Activated T-cell treated with anti-CD3 and anti-CD28 coated beads, Interleukin-2, amount 50 U/mL, for 4 hours (primary cell): ENCODE results near the gene ZFHX3. TPM values are rescaled to one million over a fixed set of nuclear protein-coding genes. Genes with fewer than 3 reads are reported as not detected.

Source experiments
- ATAC-seq, 2 donors: fragments of 200-7000 bp; cut with Tn5 transposase; one replicate each; pipeline ENCODE4 v1.10.0; 2021
- DNase-seq: peaks from one replicate; pipeline ENCODE4 v3.0.0-alpha.2; 2020
- H3K27me3 Mint-ChIP-seq: one replicate; pipeline ENCODE4 v1.8.0; 2021; ENCODE audit warnings: low read depth, mixed read lengths
- H3K36me3 Mint-ChIP-seq: one replicate; pipeline ENCODE4 v1.8.0; 2022; ENCODE audit warnings: mixed read lengths; ENCODE audit not compliant: insufficient read depth
- H3K4me1 Mint-ChIP-seq: one replicate; pipeline ENCODE4 v1.8.0; 2021; ENCODE audit warnings: low read depth, mixed read lengths
- H3K4me3 Mint-ChIP-seq: one replicate; pipeline ENCODE4 v1.8.0; 2021; ENCODE audit warnings: mild to moderate bottlenecking, moderate library complexity, mixed read lengths
- H3K9me3 Mint-ChIP-seq: one replicate; pipeline ENCODE4 v1.8.0; 2021; ENCODE audit warnings: mixed read lengths
- total RNA-seq, 3 donors: library from RNA; stranded (reverse); gene quantifications; one replicate each; pipeline ENCODE4 v1.2.1, GENCODE V29; 2021

ZFHX3 gene
- total RNA-seq, 3 donors from 2014 or later = 0.29 to 2.5 (median 0.86) TPM

GRCh38 chr16:73054498-73054812 is 6.5 kb upstream of the ZFHX3 start:
- DNase-seq = no peak
- Mint-ChIP-seq H3K9me3 (no peaks in the 10 kb centered on the region), H3K4me3 (no peak overlapping the region), H3K4me1 (peaks cover 14% of the 10 kb centered on the region), H3K27me3 (peaks cover 36% of the 10 kb centered on the region), H3K36me3 (no peaks in the 10 kb centered on the region)
- no peak for ATAC-seq

DNA sequence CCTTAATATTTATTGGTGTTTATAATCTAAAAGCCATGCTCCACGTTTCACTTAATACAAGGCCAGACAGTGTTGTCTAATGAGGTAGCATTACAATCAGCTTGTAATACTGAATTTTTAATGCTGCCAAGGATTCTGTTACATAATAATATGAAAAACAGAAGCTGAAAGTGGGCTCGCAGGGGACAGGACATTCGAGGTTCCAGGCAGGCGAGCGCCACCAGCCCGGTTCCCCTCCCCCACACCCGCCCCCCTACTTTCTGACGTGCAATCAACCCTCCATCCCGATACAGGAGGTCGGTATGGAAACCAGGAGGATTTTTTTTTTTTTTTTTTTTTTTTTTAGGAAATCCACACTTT is 6.2 kb upstream of the ZFHX3 start:
- H3K4me1 Mint-ChIP-seq = peaks cover 14% of the 10 kb centered on the region
- DNase-seq (no peak), ATAC-seq (no peak)
- H3K36me3 Mint-ChIP-seq = no peaks in the 10 kb centered on the region
- H3K9me3 Mint-ChIP-seq = no peaks in the 10 kb centered on the region
- H3K4me3 Mint-ChIP-seq = no peak overlapping the region
- peaks cover 35% of the 10 kb centered on the region for H3K27me3 Mint-ChIP-seq

DNA sequence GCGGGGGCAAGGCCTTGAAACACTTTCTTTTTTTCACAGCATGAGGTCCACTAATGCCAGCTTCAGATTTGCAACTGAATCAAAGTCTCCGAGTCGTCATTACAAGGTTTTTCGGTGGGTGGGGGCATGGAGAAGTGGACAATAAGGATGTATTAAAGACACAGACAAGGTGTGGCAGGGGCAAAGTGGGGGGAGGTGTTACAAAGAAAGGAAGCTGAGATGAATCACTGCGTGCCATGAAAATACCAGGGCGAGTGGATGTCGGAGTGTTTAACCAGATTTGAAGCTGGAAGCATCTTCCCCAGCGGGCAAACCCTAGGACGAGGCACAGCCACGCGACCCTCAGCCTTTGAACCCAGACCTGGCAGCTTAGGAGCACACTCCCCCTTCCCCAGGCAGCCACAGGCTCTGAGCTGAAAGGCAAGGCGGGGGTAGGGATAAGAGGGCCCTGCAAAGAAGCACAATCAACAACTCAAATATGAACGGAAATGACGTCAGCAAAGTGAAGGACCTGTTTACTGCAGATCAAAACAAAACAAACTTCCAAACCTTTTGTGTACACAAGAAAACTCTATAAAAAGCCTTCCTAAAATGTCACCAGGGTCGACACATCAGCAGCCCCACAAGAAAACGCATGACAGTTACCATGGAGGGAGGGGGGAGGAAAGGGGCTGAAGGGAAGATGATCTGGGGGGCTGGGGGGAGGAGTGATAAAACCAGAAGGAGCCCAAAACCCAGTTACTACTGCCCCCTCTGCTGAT is 5.6 kb upstream of the ZFHX3 start:
- peaks cover 37% of the 10 kb centered on the region for H3K27me3 Mint-ChIP-seq
- no peak for DNase-seq
- peaks cover 12% of the 10 kb centered on the region for H3K4me1 Mint-ChIP-seq
- no peak overlapping the region for H3K4me3 Mint-ChIP-seq
- ATAC-seq = no peak
- H3K36me3 Mint-ChIP-seq = no peaks in the 10 kb centered on the region
- H3K9me3 Mint-ChIP-seq = no peaks in the 10 kb centered on the region

DNA sequence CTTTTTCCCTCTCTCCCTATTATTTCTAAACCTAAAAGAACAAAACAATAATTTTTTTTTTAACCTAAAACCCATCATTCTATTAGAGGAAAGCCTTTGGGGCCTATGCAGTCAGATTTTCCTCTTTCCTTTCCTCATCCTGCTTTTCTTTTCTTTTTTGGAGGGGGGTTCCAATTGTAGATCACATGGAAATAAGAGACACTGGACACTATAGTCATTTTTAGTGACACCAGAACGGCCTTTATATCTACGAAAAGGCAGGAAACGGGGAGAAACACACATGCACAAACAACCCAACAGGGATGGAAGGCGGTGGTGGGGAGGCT is 5.1 kb upstream of the ZFHX3 start:
- Mint-ChIP-seq H3K36me3 (no peaks in the 10 kb centered on the region), H3K9me3 (no peaks in the 10 kb centered on the region), H3K4me1 (peaks cover 13% of the 10 kb centered on the region), H3K27me3 (peaks cover 38% of the 10 kb centered on the region), H3K4me3 (no peak overlapping the region)
- ATAC-seq (no peak), DNase-seq (no peak)

GRCh38 chr16:73052576-73052975 is 4.6 kb upstream of the ZFHX3 start:
- H3K4me1 Mint-ChIP-seq = peaks cover 13% of the 10 kb centered on the region
- DNase-seq = no peak
- peaks cover 38% of the 10 kb centered on the region for H3K27me3 Mint-ChIP-seq
- H3K36me3 Mint-ChIP-seq = no peaks in the 10 kb centered on the region
- no peaks in the 10 kb centered on the region for H3K9me3 Mint-ChIP-seq
- ATAC-seq = no peak
- H3K4me3 Mint-ChIP-seq = no peak overlapping the region

GRCh38 chr16:73051961-73052360 is 4.0 kb upstream of the ZFHX3 start:
- H3K9me3 Mint-ChIP-seq = no peaks in the 10 kb centered on the region
- DNase-seq (no peak), ATAC-seq (no peak)
- peaks cover 9% of the 10 kb centered on the region for H3K4me1 Mint-ChIP-seq
- H3K4me3 Mint-ChIP-seq = no peak overlapping the region
- no peaks in the 10 kb centered on the region for H3K36me3 Mint-ChIP-seq
- H3K27me3 Mint-ChIP-seq = peaks cover 40% of the 10 kb centered on the region

DNA sequence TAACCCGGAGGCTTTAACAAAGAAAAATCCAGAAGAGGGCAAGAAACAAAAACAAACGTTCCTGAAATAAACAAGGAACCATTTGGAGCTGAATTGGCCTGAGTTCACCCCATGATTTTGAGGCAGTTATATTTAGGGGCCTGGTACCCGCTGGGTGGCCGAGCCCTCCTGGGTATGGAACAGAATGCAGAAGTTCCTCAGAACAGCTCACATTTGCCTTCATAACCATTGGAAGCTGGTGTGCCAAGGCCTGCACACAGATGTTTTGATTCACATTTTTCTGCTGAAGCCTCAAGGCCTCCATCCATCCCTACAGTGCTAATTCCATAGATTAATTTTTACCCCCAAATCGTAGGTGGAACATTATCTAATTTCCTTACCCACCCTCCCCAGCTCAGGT is 3.3 kb upstream of the ZFHX3 start:
- no peak for DNase-seq
- no peaks in the 10 kb centered on the region for H3K36me3 Mint-ChIP-seq
- H3K9me3 Mint-ChIP-seq = no peaks in the 10 kb centered on the region
- no peak overlapping the region for H3K4me3 Mint-ChIP-seq
- H3K27me3 Mint-ChIP-seq = peaks cover 39% of the 10 kb centered on the region
- peaks cover 9% of the 10 kb centered on the region for H3K4me1 Mint-ChIP-seq
- no peak for ATAC-seq

DNA sequence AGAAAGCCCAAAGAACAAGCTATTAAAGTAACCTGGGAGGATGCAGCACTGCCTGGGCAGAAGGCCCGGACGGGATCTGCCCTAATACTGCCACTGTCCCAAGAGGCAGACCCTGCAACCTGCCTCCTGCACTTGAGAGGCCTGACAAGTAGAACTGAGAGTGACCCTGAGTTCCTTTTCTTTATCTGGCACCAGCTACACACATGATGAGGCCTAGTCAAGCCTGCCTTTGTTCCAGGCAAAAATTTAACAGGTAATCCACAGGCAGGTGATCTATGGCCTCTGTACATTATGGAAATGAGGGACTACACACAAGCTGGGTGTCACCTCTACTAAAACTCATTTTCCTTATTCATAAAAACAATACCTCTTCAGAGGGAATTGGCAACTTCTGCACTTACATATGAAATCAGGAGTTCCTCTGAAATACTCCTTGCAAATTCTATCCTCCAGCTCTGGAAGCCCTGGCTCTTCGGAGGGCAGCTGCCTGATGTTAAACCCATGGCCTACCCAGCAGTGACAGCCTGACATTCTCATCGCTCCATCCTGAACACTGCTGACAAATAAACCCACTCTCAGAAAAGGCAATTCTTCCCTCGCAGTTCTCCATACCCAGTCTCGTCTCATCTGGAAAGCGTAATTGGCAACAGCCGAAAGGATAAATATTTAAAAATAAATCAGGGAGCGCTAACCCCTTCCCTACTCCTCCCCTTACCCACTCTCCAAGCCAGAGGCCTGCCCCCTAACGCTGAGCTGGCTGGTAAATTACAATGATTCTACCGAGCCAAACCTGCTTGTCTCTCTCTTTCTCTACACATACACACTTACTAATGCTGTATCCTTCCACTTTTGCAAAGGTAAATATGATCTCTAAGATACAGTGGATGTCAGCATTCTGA is 2.5 kb upstream of the ZFHX3 start:
- no peaks in the 10 kb centered on the region for H3K36me3 Mint-ChIP-seq
- no peak overlapping the region for H3K4me3 Mint-ChIP-seq

DNA sequence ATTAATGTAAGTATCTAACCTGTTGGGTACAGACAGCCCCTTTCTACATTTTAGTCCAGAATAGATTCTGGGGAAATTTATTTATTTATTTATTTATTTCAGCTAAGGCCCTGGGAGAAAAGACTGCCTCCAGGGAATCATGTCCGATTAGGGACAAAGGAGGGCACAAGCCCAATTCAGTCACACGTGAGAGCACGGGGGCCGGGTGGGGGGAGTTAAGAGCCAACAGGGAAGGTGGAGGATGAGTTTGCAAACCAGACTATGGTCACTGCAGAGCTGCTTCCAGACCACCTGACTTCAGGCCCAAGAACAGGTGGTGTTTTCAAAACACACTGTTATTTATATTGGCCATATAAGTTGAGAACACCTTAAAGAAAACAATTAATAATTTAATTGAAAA is 1.6 kb upstream of the ZFHX3 start:
- H3K36me3 Mint-ChIP-seq = no peaks in the 10 kb centered on the region
- H3K4me3 Mint-ChIP-seq = no peak overlapping the region
- peaks cover 2% of the 10 kb centered on the region for H3K4me1 Mint-ChIP-seq
- DNase-seq (no peak), ATAC-seq (no peak)
- H3K27me3 Mint-ChIP-seq = peaks cover 31% of the 10 kb centered on the region
- no peaks in the 10 kb centered on the region for H3K9me3 Mint-ChIP-seq

More for the DNA sequence above, 2.5 kb upstream of the ZFHX3 start:
- ATAC-seq (no peak), DNase-seq (no peak)
- H3K27me3 Mint-ChIP-seq = peaks cover 35% of the 10 kb centered on the region
- H3K9me3 Mint-ChIP-seq = no peaks in the 10 kb centered on the region
- peaks cover 5% of the 10 kb centered on the region for H3K4me1 Mint-ChIP-seq

DNA sequence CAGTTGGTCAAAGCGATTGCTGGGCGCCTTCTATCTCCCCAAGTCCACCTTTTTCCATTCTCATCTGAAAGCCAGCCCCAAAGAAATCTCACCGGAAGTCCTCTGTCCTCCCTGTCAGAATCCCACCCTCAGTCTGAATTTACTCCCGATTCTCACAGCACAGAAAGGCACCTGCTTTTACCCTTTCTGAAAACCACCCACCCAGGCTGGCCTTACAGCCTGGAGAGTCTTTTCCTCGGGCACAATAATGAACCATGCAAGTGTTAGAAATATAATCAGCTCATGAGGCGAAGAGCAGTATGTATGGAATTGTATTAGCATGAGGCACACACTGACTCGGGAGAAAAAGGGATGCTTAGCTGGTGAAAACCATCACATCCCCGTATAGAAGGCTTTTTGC is 1.2 kb upstream of the ZFHX3 start:
- H3K36me3 Mint-ChIP-seq = no peaks in the 10 kb centered on the region
- H3K4me1 Mint-ChIP-seq = peaks cover 2% of the 10 kb centered on the region
- no peaks in the 10 kb centered on the region for H3K9me3 Mint-ChIP-seq
- ATAC-seq (no peak), DNase-seq (no peak)
- H3K4me3 Mint-ChIP-seq = peak overlapping the region; percentile 12
- peaks cover 27% of the 10 kb centered on the region for H3K27me3 Mint-ChIP-seq

DNA sequence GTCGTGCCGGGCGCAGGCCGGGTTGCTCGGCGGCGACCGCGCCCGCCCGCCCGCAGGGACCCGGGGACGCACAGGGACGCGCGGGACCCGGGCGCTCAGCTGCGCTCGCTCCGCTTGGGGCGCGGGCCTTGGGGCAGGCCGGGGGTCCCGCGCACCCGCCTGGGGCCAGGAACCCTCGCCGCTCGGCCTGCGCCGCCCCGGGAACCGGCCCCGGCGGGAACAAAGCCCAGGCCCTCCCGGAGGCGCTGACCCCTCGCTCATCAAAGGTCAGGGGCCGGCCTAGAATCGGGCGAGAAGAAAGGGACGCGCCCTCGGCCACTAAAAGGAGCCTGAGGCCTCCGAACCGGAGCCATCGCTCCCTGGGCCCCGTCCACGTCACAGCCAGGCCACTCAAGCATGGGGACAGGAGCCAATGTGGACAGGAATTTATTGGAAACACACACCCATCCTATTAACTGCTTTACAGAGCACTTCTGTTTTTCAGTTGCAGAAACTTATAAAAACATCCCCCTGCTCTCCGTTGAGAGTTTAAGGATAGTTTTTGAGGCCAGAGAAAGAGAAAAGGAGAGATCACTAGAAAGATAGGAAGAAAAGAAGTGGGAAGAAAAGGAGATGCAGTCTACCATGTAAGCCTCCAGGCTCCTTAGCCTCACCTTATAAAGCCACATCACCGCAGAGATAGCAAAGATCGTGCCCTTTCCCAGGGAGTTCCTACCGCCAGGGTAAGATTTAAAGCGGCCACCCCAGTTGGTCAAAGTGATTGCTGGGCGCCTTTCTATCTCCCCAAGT is 558 bp upstream of the ZFHX3 start:
- peak overlapping the region; percentile 12 for H3K4me3 Mint-ChIP-seq

GRCh38 chr16:73047221-73047535 is 750 bp downstream of the ZFHX3 start:
- Mint-ChIP-seq H3K4me1 (peaks cover 2% of the 10 kb centered on the region), H3K27me3 (peaks cover 27% of the 10 kb centered on the region), H3K9me3 (no peaks in the 10 kb centered on the region), H3K36me3 (no peaks in the 10 kb centered on the region), H3K4me3 (peak overlapping the region; percentile 39)
- ATAC-seq = no peak
- no peak for DNase-seq

More for the DNA sequence above, 558 bp upstream of the ZFHX3 start:
- peaks cover 27% of the 10 kb centered on the region for H3K27me3 Mint-ChIP-seq
- H3K4me1 Mint-ChIP-seq = peaks cover 2% of the 10 kb centered on the region
- peak; percentile 38 to 61 for ATAC-seq
- H3K9me3 Mint-ChIP-seq = no peaks in the 10 kb centered on the region
- no peak for DNase-seq
- H3K36me3 Mint-ChIP-seq = no peaks in the 10 kb centered on the region

GRCh38 chr16:73046849-73047214 is 1.1 kb downstream of the ZFHX3 start:
- peaks cover 27% of the 10 kb centered on the region for H3K27me3 Mint-ChIP-seq
- H3K36me3 Mint-ChIP-seq = no peaks in the 10 kb centered on the region
- no peaks in the 10 kb centered on the region for H3K9me3 Mint-ChIP-seq
- H3K4me1 Mint-ChIP-seq = peaks cover 2% of the 10 kb centered on the region
- ATAC-seq (no peak), DNase-seq (no peak)
- H3K4me3 Mint-ChIP-seq = no peak overlapping the region

- Mint-ChIP-seq H3K27me3 (peaks cover 27% of the 10 kb centered on the region), H3K4me1 (peaks cover 2% of the 10 kb centered on the region), H3K36me3 (no peaks in the 10 kb centered on the region), H3K4me3 (no peak overlapping the region), H3K9me3 (no peaks in the 10 kb centered on the region)
- no peak for DNase-seq
- no peak for ATAC-seq
Observed at GRCh38 chr16:73046202-73046848, 1.6 kb downstream of the ZFHX3 start.
